GM13977 (cell line): Measurements from ENCODE around the gene MSN.
"Not testable (repeated sequence)": the region's sequence is repeated elsewhere in the genome, so short reads cannot be mapped to it uniquely, and the experiment has no call there.

Experiments used
- DNase-seq: peaks from one replicate; pipeline ENCODE4 v3.0.0; 2012; ENCODE audit warnings: low spot score
- in situ Hi-C: fragments of 300-500 bp; cut with MboI; formaldehyde crosslinking; loops from one replicate; pipeline ENCODE4 v1.12.0; 2022; ENCODE audit warnings: low sequenced_read_pairs, low pct_unique_long_range_greater_than_20kb, mixed read lengths, inconsistent platforms; ENCODE audit not compliant: unreplicated experiment
- TF ChIP-seq, protein P1 (sequence below): IDR thresholded peaks from 2 replicates; pipeline ENCODE4 v1.5.1; 2012; ENCODE audit warnings: mild to moderate bottlenecking, control low read depth; ENCODE audit not compliant: insufficient read depth; ENCODE audit errors: extremely low read depth, missing control alignments

Gene MSN

DNA sequence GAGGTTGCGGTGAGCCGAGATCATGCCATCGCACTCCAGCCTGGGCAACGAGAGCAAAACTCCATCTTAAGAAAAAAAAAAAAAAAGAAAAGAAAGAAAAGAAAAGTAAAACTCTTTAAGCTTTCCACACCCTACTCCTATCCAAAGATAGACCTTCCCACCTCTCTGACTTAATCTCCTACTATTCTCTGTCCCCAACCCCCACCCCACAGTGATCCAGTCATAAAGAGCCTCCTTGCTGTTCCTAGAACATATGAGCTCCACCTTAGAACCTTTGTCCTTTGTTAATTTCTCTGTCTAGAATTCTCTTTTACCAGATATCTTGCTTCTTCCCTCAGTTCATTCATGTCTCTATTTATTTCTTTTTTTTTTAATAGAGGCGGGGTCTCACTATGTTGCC, 30.1 kb upstream of the MSN start:
- in situ Hi-C loops, result no loop called here

DNA sequence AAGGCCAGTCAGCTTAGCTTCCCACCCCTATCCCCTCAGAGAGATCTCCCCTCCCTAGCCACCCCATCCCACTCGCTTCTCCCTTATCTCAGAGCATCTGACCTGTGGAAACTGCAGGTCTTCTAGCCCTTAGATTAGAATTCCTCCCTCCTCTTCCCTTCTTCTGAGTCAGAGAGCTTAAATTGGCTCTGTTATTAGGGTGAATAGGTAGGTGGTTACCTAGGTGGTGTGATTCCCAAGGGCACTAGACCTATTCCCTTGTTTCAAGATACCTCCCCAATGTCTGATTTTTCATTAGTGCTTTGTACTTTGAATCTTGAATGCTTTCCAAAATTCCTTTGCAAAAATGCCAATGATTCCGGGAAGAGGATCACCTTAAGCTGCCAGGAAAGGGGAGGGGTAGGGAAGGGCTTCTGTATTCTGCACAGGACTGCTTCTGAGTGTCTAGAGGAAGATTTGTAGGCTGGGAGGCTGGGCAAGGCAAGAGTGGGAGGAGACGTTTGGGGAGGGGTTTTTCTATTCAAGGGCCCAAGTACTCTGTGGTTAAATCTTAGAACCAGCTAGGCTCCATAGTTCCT, 24.5 kb upstream of the MSN start:
- TF ChIP-seq, protein P1, sequence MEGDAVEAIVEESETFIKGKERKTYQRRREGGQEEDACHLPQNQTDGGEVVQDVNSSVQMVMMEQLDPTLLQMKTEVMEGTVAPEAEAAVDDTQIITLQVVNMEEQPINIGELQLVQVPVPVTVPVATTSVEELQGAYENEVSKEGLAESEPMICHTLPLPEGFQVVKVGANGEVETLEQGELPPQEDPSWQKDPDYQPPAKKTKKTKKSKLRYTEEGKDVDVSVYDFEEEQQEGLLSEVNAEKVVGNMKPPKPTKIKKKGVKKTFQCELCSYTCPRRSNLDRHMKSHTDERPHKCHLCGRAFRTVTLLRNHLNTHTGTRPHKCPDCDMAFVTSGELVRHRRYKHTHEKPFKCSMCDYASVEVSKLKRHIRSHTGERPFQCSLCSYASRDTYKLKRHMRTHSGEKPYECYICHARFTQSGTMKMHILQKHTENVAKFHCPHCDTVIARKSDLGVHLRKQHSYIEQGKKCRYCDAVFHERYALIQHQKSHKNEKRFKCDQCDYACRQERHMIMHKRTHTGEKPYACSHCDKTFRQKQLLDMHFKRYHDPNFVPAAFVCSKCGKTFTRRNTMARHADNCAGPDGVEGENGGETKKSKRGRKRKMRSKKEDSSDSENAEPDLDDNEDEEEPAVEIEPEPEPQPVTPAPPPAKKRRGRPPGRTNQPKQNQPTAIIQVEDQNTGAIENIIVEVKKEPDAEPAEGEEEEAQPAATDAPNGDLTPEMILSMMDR, result no peak
- in situ Hi-C loops, result no loop called here

More for the DNA sequence above, 30.1 kb upstream of the MSN start:
- TF ChIP-seq, protein P1, result no peak
- DNase-seq, result no peak

DNA sequence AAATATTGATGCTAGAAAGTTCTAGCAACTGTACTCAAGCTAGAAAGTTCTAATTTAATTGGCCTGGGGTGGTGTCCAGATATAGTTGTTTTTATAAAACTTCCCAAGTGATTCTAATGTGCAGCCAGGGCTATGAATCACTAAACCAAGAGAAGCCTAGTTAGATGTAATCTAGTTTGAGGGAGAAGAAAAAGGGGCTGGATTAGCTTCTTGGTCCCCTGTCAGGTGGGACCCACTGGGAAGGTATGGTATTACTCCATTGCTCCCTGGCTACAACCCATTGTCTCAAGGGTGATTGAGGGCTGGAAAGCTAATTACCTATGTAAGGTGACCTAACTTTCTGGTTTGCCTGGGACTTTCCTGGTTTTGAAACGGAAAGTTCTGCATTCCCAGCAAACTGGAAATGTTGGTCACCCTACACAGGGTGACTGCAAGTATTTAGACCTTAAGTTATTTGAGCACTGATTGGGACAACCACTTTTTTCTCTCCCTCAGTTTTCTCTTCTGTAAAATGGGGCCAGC, 23.9 kb upstream of the MSN start:
- TF ChIP-seq, protein P1, result no peak
- in situ Hi-C loops, result no loop called here
- no peak for DNase-seq

More for the DNA sequence above, 24.5 kb upstream of the MSN start:
- DNase-seq, result no peak

DNA sequence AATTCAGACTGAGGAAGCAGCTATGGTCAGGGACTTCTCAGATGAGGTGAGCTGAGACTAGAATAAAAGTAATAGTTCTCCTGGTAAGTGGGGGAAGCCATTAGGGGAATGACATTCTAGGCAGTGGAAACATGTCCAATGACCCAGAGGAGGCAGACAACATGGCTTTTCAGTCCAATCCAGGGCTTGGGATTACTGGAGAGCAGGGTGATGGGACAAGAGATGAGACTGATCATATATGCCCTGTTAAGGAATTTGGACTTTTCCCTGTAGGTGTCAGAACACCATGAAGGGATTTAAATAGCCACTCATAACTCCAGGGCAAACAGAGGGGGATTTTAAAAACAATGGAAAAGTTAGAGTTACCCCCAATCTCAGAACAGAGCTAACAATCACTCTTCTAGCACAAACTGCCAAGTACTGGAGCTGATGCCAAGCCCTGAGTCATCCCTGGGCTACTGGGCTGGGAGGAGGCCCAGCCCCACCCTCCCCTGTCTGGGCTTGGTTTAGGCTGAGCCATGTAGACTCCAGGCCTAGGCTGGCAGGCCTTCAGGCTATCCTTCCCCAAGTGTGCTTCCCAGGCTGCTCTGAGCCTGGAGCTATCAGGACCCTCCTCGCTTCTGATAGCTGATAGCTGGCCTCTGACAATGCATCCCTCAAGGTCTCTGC, 22.7 kb upstream of the MSN start:
- in situ Hi-C loops, result no loop called here
- DNase-seq, result no peak
- TF ChIP-seq, protein P1, result no peak

DNA sequence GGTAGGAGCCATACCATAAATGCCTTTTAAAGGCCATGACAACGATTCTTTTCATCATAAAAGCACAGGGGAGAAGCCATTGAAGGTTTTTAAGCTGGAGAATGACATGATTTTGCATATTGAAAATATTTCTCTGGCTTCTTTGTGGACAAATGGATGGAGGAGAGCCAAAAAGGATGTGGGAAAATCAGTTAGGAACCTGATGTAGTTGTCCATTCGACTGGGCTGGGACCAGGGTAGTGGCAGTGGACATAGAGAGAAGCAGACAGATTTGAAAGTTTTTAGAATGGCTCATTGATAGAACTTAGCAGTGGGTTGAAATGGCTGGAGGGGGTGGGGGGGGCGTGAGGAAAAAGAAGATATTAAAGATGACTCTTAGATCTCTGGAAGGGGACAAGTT, 19.7 kb upstream of the MSN start:
- in situ Hi-C loops, result no loop called here
- DNase-seq, result no peak

DNA sequence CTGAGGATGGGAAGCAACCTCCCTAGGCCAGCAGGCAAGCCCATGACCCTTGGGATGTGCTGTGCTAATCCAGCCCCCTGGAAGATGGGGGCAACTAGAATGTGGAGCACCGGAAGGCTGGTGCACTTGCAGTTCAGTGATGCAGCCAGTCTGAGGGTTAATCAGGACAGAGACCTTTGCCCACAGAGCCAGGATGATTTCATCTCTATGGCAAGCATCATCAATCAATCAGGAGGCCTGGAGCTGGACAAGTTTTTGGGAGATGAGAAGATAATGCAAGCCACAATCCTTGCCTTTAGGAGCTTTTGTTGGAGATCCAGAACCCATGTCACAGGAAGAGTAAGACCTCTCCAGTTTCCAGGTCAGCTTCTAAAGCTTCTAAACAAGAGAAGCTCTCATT, 15.4 kb upstream of the MSN start:
- no peak for DNase-seq
- TF ChIP-seq, protein P1, result no peak
- in situ Hi-C loops, result no loop called here

More for the DNA sequence above, 19.7 kb upstream of the MSN start:
- TF ChIP-seq, protein P1, result no peak

DNA sequence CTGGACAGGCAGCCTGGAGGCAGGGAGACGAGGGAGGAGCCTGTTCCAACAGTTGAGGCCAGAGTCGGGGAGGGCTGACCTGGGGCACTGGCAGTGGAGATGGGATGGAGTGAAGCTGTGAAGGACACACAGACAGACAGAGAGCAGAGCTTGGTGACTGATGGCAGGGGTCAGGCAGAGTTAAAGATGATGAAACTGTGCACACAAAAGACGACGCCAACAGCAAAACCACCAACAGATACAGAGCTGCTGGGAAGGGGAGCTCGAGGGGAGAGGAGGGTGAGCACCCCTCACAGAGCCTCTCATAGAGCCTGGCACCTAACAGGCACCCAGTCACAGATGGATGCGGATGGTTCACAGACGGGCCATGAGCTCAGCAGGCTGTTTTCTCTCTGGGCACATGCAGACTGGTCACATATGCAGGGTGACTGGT, 10.4 kb upstream of the MSN start:
- in situ Hi-C loops, DNase-seq: not testable (repeated sequence)
